Endothelial cell of hepatic sinusoid (primary cell): ENCODE measurements around the gene NCOR1.

Source experiments
- in situ Hi-C: cut with HindIII; loops from 2 replicates; pipeline ENCODE4 v1.10.0; 2017; ENCODE audit warnings: low sequenced_read_pairs

NCOR1 gene

GRCh38 chr17:16037636-16038035, 177.7 kb downstream of the NCOR1 start:
- in situ Hi-C loops = loop anchor here (5.0 kb wide), 1 partner anchor 105 kb away; no protein-coding TSS in a partner anchor

- in situ Hi-C loops = loop anchor here (5.0 kb wide), 1 partner anchor 106 kb away; no protein-coding TSS in a partner anchor
Observed at GRCh38 chr17:16036261-16036660, 179.1 kb downstream of the NCOR1 start.

- in situ Hi-C loops = no loop called here
Observed at GRCh38 chr17:16033729-16034349, 181.5 kb downstream of the NCOR1 start.

GRCh38 chr17:16027708-16028584, 187.4 kb downstream of the NCOR1 start:
- in situ Hi-C loops = no loop called here

- in situ Hi-C loops = no loop called here
Observed at GRCh38 chr17:16026895-16027294, 188.4 kb downstream of the NCOR1 start.

- in situ Hi-C loops = no loop called here
Observed at GRCh38 chr17:16025202-16025601, 190.1 kb downstream of the NCOR1 start.

- in situ Hi-C loops = no loop called here
Observed at GRCh38 chr17:16023881-16024280, 191.5 kb downstream of the NCOR1 start.

GRCh38 chr17:16019347-16019746, 196.0 kb downstream of the NCOR1 start:
- in situ Hi-C loops = no loop called here

GRCh38 chr17:16013943-16014407, 201.4 kb downstream of the NCOR1 start:
- in situ Hi-C loops = loop anchor here (5.0 kb wide), 1 partner anchor 67 kb away; the partner anchor contains the start of gene ADORA2B

GRCh38 chr17:16007439-16007838, 207.9 kb downstream of the NCOR1 start:
- in situ Hi-C loops = no loop called here

GRCh38 chr17:16005636-16006035, 209.7 kb downstream of the NCOR1 start:
- in situ Hi-C loops = no loop called here

GRCh38 chr17:16003841-16004240, 211.5 kb downstream of the NCOR1 start:
- in situ Hi-C loops = no loop called here

GRCh38 chr17:16002708-16003260, 212.6 kb downstream of the NCOR1 start:
- in situ Hi-C loops = no loop called here

- in situ Hi-C loops = no loop called here
Observed at GRCh38 chr17:16001226-16001897, 214.0 kb downstream of the NCOR1 start.

- in situ Hi-C loops = no loop called here
Observed at GRCh38 chr17:15999974-16000827, 215.1 kb downstream of the NCOR1 start.

GRCh38 chr17:15999141-15999973, 216.0 kb downstream of the NCOR1 start, which contains the start of the genes TTC19 and ZSWIM7:
Gene TTC19 (plus strand): TSS chr17:15999824. CDS start chr17:15999849, 25 bp downstream.
Gene ZSWIM7 (minus strand): TSS chr17:15999704. CDS start chr17:15999594, 110 bp downstream.
- in situ Hi-C loops = no loop called here

GRCh38 chr17:15998031-15998562, 217.2 kb downstream of the NCOR1 start:
- in situ Hi-C loops = no loop called here

GRCh38 chr17:15996322-15996721, 219.0 kb downstream of the NCOR1 start:
- in situ Hi-C loops = no loop called here
